ENCODE data around the gene IFNAR2. TPM values are rescaled to one million over a fixed set of nuclear protein-coding genes. Genes with fewer than 3 reads are reported as not detected.

Gene IFNAR2
- total RNA-seq, 1 donor from 2014 or later = 17.0 TPM

- Mint-ChIP-seq H3K36me3 (peaks cover 31% of the 10 kb centered on the region), H3K27me3 (no peaks in the 10 kb centered on the region), H3K4me3 (no peak overlapping the region), H3K4me1 (ENCODE audit: unreplicated experiment) (no peaks in the 10 kb centered on the region), H3K9me3 (no peaks in the 10 kb centered on the region), H3K27ac (no peak overlapping the region)
- DNase-seq (ENCODE audit: extremely low spot score, unreplicated experiment) = peak; percentile 18
- TF ChIP-seq, protein P1, sequence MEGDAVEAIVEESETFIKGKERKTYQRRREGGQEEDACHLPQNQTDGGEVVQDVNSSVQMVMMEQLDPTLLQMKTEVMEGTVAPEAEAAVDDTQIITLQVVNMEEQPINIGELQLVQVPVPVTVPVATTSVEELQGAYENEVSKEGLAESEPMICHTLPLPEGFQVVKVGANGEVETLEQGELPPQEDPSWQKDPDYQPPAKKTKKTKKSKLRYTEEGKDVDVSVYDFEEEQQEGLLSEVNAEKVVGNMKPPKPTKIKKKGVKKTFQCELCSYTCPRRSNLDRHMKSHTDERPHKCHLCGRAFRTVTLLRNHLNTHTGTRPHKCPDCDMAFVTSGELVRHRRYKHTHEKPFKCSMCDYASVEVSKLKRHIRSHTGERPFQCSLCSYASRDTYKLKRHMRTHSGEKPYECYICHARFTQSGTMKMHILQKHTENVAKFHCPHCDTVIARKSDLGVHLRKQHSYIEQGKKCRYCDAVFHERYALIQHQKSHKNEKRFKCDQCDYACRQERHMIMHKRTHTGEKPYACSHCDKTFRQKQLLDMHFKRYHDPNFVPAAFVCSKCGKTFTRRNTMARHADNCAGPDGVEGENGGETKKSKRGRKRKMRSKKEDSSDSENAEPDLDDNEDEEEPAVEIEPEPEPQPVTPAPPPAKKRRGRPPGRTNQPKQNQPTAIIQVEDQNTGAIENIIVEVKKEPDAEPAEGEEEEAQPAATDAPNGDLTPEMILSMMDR (conservative IDR thresholded peaks at IDR 0.05) = no peak
These were observed 15.7 kb downstream of the IFNAR2 start for GRCh38 chr21:33245289-33245918.

DNA sequence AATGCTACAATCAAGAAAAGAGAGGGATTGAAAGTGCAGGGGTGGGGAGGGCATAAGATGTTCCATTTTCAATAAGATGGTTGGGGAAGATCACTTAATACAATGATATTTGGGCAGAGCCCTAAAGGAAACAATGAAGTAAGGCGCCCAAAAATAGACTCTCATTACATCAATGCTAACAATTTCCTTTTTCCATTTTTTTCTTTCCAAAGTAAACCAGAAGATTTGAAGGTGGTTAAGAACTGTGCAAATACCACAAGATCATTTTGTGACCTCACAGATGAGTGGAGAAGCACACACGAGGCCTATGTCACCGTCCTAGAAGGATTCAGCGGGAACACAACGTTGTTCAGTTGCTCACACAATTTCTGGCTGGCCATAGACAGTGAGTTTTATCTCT is 16.8 kb downstream of the IFNAR2 start:
- TF ChIP-seq, protein P1 (conservative IDR thresholded peaks at IDR 0.05) = no peak
- Mint-ChIP-seq H3K27ac (no peak overlapping the region), H3K4me1 (ENCODE audit: unreplicated experiment) (no peaks in the 10 kb centered on the region), H3K9me3 (no peaks in the 10 kb centered on the region), H3K27me3 (no peaks in the 10 kb centered on the region), H3K36me3 (peaks cover 40% of the 10 kb centered on the region), H3K4me3 (no peak overlapping the region)
- no peak for DNase-seq (ENCODE audit: extremely low spot score, unreplicated experiment)

- H3K9me3 Mint-ChIP-seq = no peaks in the 10 kb centered on the region
- peaks cover 37% of the 10 kb centered on the region for H3K36me3 Mint-ChIP-seq
- TF ChIP-seq, protein P1 (conservative IDR thresholded peaks at IDR 0.05) = no peak
- peak; percentile 8 for DNase-seq (ENCODE audit: extremely low spot score, unreplicated experiment)
- H3K4me3 Mint-ChIP-seq = no peak overlapping the region
- H3K27me3 Mint-ChIP-seq = no peaks in the 10 kb centered on the region
- no peak overlapping the region for H3K27ac Mint-ChIP-seq
- H3K4me1 Mint-ChIP-seq (ENCODE audit: unreplicated experiment) = no peaks in the 10 kb centered on the region
These were observed 17.2 kb downstream of the IFNAR2 start for GRCh38 chr21:33246963-33247362.

DNA sequence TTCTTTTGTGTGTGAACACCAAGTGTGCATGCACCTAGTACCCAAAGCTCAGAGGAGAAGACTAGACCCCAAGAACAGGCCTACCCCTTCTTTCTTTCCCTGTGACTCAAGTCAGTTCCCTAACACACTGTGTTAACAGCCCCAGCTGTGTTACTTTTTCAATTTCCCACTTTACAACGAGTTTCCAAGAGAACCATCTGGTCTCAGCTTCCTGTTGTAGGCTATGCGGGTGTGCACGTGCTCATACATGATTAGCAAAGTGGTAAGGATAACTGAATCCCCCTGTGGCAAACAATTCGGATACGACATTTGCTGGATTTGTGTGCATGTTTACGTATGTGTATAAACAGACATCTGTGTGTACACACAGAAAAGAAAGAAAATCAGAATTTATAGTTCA is 17.9 kb downstream of the IFNAR2 start:
- TF ChIP-seq, protein P1 (conservative IDR thresholded peaks at IDR 0.05) = no peak
- Mint-ChIP-seq H3K9me3 (no peaks in the 10 kb centered on the region), H3K4me1 (ENCODE audit: unreplicated experiment) (no peaks in the 10 kb centered on the region), H3K27ac (no peak overlapping the region), H3K27me3 (no peaks in the 10 kb centered on the region), H3K4me3 (no peak overlapping the region), H3K36me3 (peaks cover 37% of the 10 kb centered on the region)
- DNase-seq (ENCODE audit: extremely low spot score, unreplicated experiment) = no peak

GRCh38 chr21:33249331-33250002 is 19.7 kb downstream of the IFNAR2 start:
- H3K36me3 Mint-ChIP-seq = peaks cover 40% of the 10 kb centered on the region
- TF ChIP-seq, protein P1 (conservative IDR thresholded peaks at IDR 0.05) = no peak
- no peaks in the 10 kb centered on the region for H3K27me3 Mint-ChIP-seq

More at GRCh38 chr21:33249331-33250002, 19.7 kb downstream of the IFNAR2 start:
- Mint-ChIP-seq H3K4me3 (no peak overlapping the region), H3K9me3 (no peaks in the 10 kb centered on the region), H3K4me1 (ENCODE audit: unreplicated experiment) (no peaks in the 10 kb centered on the region), H3K27ac (no peak overlapping the region)
- DNase-seq (ENCODE audit: extremely low spot score, unreplicated experiment) = no peak

Measured in type B pancreatic cell (in vitro differentiated cells).